Ramos (cell line): ENCODE data around the gene PMCH.
"Not testable (repeated sequence)": the region's sequence is repeated elsewhere in the genome, so short reads cannot be mapped to it uniquely, and the experiment has no call there.

Experiments used
- in situ Hi-C: fragments of 300-500 bp; cut with MboI; formaldehyde crosslinking; loops from one replicate; pipeline ENCODE4 v1.14.3; 2022; ENCODE audit warnings: low sequenced_read_pairs; ENCODE audit not compliant: unreplicated experiment

The PMCH gene, protein sequence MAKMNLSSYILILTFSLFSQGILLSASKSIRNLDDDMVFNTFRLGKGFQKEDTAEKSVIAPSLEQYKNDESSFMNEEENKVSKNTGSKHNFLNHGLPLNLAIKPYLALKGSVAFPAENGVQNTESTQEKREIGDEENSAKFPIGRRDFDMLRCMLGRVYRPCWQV

GRCh38 chr12:102197789-102198188, at the start of gene PMCH:
TSS of gene PMCH (minus strand) at chr12:102197833. CDS start at chr12:102197770, 63 bp downstream.
- in situ Hi-C loops: no loop called here

GRCh38 chr12:102240859-102241258, 43.2 kb upstream of the PMCH start:
- in situ Hi-C loops: not testable (repeated sequence)

GRCh38 chr12:102234599-102234998, 37.0 kb upstream of the PMCH start:
- in situ Hi-C loops: no loop called here

- in situ Hi-C loops: no loop called here
These were observed 34.8 kb upstream of the PMCH start for GRCh38 chr12:102232446-102232845.

- in situ Hi-C loops: no loop called here
These were observed 34.4 kb upstream of the PMCH start for GRCh38 chr12:102232036-102232435.

DNA sequence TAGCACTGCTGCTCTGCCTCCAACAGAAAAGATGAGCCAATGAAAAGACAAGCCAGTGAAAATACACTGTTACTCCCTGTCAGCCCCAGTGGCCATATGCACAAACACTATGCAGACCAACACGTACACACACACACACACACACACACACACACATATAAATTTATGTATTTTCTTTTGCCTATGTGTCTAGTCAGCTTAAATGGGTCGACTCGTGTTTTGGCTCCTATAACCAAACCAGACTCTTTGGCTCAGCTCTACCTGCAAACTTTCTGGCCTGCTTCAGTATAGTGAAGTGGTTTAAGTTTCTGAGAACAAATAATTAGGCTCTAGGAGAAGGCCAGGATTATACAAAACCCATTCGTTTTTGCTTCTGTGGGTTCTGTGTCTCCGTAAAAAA, 30.3 kb upstream of the PMCH start:
- in situ Hi-C loops: no loop called here

DNA sequence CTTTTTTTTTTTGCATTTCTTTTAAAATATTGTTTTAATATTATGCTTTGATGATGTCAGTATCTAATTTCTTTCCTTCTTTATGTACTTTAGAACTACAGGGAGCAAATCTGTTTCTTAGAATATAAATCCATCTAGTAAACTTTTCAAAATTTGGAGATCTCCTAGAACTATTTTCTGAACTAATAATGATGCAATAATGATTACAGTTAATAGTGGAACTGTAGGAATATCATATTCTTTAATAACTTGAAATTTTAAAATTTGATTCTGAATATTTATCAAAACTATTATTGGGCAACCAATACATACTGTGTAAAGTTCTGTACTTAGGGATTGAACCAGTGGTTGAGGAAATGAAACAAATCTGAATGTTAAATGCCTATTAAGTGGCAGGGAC, 23.1 kb upstream of the PMCH start:
- in situ Hi-C loops: no loop called here

DNA sequence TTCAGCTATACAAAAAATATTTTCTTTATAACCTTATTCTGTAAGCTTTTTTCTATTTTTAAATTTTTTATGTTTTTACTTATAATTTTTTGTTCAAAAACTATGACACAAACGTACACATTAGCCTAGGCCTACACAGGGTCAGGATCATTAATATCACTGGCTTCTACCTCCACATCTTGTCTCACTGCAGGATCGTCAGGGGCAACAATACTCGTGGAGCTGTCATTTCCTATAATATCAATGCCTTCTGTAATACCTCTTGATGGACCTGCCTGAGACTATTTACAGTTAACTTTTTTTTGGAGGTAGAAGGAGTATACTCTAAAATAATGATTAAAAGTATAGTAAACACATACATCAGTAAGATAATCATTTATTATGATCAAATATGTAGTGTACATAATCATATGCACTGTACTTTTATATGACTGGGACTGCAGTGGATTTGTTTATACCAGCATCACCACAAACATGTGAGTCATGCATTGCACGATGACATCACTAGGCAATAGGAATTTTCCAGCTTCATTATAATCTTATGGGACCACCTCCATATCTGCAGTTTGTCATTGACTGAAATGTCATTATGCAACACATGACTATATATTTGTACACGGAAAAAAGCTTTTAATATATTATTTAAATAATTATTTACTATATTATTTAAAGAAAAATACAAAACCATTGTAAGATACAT, 18.5 kb upstream of the PMCH start:
- in situ Hi-C loops: no loop called here

- in situ Hi-C loops: no loop called here
These were observed 6.4 kb upstream of the PMCH start for GRCh38 chr12:102204025-102204424.

DNA sequence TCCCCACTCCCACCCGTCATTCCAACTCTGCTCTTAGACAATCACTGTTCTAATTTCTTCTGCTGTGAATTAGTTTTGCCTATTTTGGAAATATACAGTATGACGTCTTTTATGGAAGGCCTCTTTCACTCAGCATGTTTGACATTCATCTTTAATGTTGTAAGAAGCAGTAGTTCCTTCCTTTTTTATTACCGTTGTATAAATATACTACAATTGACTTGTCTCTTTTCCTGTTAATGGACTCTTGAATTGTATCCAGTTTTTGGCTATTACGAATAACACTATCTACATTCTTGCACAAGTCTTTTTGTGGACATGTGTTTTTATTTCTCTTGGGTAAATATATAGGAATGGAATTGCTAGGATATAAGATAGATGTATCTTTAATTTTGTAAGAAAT, 4.9 kb upstream of the PMCH start:
- in situ Hi-C loops: no loop called here

DNA sequence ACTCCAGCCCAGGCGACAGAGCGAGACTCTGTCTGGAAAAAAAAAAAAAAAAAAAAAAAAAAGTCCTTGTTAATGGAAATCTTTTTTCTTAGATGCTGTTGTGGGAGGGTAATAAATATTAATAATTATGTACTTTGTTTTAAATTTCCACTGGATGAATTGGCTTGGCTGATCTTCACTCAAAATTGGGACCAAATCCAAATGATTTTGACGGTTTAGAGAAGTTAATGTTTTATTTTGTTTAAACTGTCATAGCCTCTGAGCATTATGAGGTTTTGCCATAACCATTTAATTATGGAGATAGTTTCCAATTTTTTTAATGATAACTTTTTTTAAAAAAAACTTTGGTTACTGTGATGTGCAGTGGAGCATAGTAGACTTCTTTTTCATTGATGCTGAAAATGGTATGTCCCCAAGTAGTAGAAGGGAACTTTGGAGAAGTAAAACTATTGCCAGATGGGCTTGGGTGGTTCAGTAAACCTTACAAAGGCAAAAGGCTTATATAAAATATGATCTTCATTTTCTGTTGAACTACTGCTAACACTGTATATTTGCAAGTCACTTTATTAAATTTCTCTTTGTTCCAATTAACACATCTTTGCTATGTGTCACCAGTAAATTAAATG, 3.9 kb upstream of the PMCH start:
- in situ Hi-C loops: no loop called here

DNA sequence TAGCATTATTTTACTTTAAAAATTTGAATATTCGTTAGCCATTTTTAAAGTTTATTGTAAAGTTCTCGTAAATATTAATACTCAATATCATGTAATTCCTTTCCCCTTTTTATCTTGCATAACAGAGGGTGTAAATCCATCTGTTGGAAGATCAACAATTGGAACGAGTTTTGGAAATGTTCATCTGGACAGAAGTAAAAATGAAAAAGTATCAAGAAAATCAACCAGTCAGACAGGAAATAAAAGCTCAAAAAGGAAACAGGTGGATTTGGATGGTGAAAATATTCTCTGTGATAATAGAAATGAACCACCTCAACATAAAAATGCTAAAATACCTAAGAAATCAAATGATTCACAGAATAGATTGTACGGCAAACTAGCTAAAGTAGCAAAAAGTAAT, 1.8 kb downstream of the PMCH start:
- in situ Hi-C loops: no loop called here

GRCh38 chr12:102182635-102183034, 15.0 kb downstream of the PMCH start:
- in situ Hi-C loops: no loop called here

DNA sequence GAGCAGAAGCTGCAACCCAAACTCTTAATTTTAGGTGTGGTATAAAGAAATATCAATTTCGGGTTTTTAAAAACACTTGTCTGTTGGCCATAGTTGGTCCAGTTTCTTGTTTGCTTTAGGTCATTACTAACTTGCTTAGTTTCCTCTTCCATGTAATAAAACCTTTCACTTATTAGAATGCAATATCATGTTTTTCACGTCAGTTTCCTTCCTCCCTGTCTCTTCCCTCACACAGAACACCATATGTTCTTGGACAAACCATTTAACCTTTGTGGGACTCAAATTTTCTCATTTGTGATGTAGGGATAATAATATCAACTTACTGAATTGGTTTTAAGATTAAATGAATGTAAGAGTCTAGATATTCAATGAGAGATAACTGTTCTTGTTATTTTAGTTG, 22.9 kb downstream of the PMCH start:
- in situ Hi-C loops: no loop called here

DNA sequence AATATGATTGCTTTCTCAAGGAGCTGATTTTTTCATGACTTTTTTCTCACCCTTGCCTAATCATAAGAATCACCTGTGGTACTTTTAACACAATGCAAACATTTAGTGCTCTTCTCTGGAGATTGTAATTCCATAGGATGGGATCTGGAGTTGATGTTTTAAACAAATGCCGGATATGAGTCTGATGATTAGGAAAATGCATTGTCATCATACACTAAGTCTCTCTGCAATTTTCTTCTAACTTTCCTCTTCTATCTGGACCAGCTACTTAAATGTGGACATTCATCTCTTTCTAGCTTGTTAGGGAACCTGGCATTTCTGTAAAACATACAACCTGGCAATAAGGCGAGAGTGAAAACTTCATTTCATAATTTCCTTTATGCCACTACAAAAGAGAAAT, 23.5 kb downstream of the PMCH start:
- in situ Hi-C loops: no loop called here

GRCh38 chr12:102172436-102172835, 25.2 kb downstream of the PMCH start:
- in situ Hi-C loops: no loop called here

GRCh38 chr12:102171951-102172350, 25.7 kb downstream of the PMCH start:
- in situ Hi-C loops: no loop called here

DNA sequence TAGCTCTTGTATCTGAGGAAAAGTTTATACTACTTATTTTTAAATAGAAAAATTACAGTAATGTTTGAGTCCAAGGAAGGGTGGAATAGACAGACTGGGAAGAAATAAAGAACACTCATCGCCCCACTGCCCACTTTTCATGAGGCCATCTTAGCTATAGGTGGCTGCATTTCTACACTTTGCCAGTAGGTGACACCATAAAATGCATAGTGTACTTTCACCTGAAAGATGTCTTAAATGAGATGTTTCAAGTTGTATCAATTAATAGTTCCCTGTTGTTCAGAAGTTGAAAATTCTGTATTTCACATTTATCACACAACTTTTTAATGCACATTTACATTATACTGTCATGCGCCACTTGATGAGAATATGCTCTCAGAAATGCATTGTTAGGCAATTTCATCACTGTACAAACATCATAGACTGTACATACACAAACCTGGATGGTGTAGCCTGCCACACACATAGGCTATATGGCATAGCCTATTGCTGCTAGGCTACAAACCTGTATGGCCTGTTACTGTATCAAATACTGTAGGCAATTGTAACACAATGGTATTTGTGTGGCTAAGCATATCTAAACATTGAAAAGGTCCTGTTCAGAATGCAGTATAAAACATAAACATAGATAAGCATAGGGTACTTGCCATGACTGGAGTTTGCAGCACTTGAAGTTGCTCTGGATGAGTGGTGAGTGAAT, 27.6 kb downstream of the PMCH start:
- in situ Hi-C loops: no loop called here

DNA sequence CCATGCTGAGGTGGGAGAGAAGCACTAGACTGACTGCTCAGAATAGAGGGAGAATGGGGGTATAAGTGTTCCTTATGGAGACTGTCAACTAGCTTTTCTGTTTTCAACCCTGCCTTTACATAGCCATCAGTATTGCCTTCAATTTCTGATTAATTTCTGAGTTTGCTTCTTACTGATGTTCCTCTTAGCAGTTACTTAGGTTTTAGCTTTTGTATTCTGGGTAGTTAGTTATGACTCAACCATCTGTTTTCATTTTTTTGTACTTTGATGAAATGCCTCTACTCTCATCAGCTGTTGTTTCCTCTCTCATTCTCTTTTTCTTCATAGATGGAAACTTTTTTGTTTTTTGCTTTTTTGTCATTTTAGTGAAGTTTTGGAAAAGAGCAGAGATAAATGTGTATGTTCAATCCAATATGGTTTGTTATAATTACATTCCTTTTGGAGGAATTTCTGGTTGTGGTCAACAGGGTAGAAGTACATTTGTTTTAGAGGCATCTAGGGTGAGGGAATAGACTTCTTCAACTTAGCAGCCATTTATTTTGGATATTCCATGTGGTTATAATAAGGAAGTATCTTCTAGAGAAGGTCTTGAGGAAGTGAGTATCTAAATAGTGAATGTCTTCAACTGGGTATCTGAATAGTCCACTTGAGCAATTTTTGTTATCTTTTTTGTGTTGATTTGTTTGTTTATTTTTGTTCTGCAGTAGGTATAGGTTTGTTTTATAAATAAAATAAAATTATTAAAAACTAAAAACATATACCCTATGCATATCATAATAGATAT, 29.6 kb downstream of the PMCH start:
- in situ Hi-C loops: no loop called here

DNA sequence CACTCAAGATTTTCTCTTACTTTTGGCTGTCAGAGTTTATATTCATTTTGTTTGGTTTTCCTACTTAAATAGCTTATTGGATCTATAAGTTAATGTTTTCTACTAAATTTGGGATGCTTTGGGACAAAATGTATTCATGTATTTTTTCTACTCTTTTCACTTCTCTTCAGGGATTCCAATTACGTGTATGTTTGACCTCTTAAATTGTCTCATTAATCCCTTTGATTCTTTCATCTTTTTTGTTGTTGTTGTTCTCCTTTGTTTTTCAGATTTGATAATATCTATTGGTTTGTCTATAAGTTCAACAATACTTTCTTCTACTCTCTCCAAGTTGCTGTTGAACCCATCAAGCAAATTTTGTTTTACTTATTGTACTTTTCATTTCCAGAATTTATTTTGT, 34.2 kb downstream of the PMCH start:
- in situ Hi-C loops: no loop called here
